Gastrocnemius medialis (tissue), 4 donors: ENCODE data around the gene CTSA.
"Not testable (repeated sequence)": the region's sequence is repeated elsewhere in the genome, so short reads cannot be mapped to it uniquely, and the experiment has no call there.

ENCODE experiments used
- CTCF ChIP-seq, 5 experiments: fragments of 450-650 bp in 3 of 5; fragments of 200-600 bp in 2 of 5; sonication (generic) in 2 of 5; IDR thresholded peaks in 4 of 5; conservative IDR thresholded peaks in 1 of 5; 1 replicate in 4 of 5; 2 replicates in 1 of 5; pipeline ENCODE4 v1.5.1; 2016 to 2019; ENCODE audit warnings: antibody characterized with exemption in 5 of 5, mild to moderate bottlenecking in 3 of 5, moderate library complexity in 3 of 5
- POLR2A ChIP-seq, 2 donors: fragments of 450-650 bp; IDR thresholded peaks; one replicate each; pipeline ENCODE4 v1.6.1; 2017; ENCODE audit warnings: antibody characterized with exemption in 2 of 2, mild to moderate bottlenecking in 2 of 2, moderate library complexity in 2 of 2

GRCh38 chr20:45901332-45901731 is 10.2 kb downstream of the CTSA start:
- not testable (repeated sequence) for TF ChIP-seq POLR2A (IDR thresholded peaks at IDR 0.05); CTCF (IDR thresholded peaks at IDR 0.05 in 4 of 5, conservative IDR thresholded peaks at IDR 0.05 in 1 of 5)
